GM19467 (cell line): ENCODE results near the gene KRTAP10-6.
"Not testable (repeated sequence)": the region's sequence is repeated elsewhere in the genome, so short reads cannot be mapped to it uniquely, and the experiment has no call there.

ENCODE experiments used
- ATAC-seq: cut with Tn5 transposase; IDR thresholded peaks from one replicate; pipeline ENCODE4 v1.9.1; 2021; ENCODE audit warnings: mild to moderate bottlenecking, moderate library complexity; ENCODE audit not compliant: unreplicated experiment

The KRTAP10-6 gene

GRCh38 chr21:44600118-44600978 is 8.0 kb upstream of the KRTAP10-6 start, which contains the start of gene KRTAP10-7:
TSS of gene KRTAP10-7 (plus strand) at chr21:44600597. CDS start at chr21:44600622, 25 bp downstream.
- not testable (repeated sequence) for ATAC-seq

GRCh38 chr21:44599264-44600029 is 7.1 kb upstream of the KRTAP10-6 start:
- ATAC-seq, result no peak

- no peak for ATAC-seq
Measured at GRCh38 chr21:44598061-44598460, 5.8 kb upstream of the KRTAP10-6 start.

GRCh38 chr21:44596068-44596725 is 3.9 kb upstream of the KRTAP10-6 start:
- ATAC-seq, result no peak

DNA sequence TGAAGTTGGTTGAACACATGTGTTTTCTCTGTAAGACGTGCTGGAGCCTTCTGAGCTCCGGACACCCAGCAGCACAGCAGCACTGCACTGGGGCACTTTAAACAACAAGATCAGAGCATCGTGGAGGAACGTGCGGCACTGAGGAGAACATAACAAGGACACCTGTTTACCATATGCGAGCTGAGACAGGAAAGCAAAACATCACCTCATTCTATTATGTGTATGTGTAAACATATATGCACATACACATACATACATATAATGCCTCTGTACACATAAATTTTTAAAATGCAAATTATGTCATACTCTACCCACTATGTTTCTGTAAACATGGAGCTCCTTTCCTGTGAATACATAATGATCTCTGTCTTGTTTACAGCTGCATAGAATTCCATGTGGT is 3.2 kb upstream of the KRTAP10-6 start:
- no peak for ATAC-seq

DNA sequence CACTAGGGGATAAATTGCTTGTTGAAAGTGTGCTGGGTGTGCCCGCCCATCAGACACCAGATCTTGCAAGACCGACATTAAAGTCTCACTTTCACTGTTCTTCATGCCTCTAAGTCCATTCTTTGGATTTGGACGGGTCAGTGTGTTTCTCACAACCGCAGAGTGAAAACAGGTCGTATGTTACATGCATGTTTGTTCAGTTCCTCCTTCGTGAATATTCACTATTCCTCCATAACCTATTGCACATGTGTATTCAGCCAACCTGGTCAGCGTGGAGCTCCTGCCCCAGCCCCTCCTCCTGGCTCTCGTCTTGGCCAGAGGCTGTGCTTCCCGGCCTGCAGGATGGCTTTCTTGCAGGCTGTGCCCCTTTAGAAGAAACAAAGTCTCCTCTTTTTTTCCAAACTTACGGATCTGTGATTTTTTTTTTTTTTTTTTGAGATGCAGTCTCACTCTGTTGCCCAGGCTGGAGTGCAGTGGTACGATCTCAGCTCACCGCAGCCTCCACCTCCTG is 2.2 kb upstream of the KRTAP10-6 start:
- ATAC-seq, result no peak

GRCh38 chr21:44593598-44594405 is 1.5 kb upstream of the KRTAP10-6 start:
- no peak for ATAC-seq

- not testable (repeated sequence) for ATAC-seq
Measured at GRCh38 chr21:44591801-44592130, 539 bp downstream of the KRTAP10-6 start.

- ATAC-seq, result not testable (repeated sequence)
Measured at GRCh38 chr21:44590897-44591800, 1.2 kb downstream of the KRTAP10-6 start.

DNA sequence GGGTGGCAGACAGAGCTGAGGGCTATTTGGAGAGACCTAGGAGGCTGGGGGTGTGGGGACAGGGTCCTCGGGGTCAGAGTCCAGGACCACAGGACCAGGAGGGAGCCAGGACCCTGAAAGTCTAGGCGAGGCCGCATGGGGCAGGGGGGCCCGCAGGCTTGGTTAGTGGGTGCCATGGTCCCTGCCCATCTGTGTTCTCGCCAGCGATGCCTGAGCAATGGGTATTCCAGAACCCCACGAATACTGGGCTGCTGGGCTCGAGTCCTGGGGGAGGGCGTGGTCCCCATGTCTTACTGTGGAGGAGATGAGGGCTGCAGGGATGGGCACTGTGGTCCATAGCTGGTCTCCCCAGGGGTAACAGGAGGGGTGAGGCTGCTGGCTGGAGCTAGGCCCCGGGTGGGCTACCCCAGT is 2.0 kb downstream of the KRTAP10-6 start:
- no peak for ATAC-seq

DNA sequence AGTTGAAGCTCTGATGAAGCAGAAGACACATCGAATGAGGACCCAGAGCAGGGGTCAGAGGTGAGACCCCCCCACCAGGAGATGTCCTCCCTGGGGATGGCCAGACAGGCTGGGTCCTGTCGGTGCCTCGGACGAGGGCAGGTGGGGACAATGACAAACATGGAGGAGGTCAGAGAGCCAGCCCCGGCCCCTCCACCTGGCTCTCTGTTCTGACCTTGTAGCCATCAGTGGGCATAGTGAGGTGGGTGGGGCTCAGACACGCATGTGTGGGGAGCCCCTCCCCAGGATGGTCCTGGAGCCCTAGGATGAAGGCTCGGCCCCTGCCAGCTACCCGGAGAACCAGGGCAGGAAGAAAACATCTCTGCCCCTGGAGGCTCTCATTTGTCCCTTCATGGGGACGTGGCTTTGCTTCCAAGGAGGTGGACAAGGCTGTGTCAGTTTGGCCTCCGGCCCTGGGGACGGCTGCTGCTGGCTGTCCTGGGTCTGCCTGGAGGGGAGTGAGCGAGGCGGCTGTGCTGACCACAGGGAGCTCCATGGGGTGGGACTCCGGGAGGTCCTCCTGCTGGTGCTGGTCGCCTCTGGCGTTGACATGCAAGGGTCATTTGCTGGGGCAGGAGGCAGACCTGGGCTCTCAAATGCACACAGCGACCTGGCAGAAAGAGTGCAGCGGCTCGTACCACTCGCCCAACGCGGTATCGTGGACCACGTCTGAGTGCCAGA is 2.6 kb downstream of the KRTAP10-6 start:
- no peak for ATAC-seq

DNA sequence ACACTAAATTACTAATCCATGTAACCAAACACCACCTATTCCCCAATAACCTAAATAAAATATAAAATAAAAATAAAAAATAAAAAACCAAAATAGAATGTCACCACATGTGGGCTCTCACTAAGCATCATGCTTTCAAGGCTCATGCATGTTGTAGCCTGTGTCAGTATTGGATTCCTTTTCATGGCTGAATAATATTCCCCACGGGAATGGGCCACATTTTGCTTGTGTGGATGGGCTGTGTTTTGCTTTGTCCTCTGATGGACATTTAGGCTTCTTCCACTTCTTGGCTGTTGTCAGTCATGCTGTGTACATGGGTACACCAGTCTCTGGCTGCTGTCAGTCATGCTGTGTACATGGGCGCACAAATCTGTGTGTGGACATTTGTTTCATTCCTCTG is 3.2 kb downstream of the KRTAP10-6 start:
- no peak for ATAC-seq

- no peak for ATAC-seq
Measured at GRCh38 chr21:44585892-44586291, 6.4 kb downstream of the KRTAP10-6 start.

- ATAC-seq, result no peak
Measured at GRCh38 chr21:44583800-44584147, 8.5 kb downstream of the KRTAP10-6 start.

DNA sequence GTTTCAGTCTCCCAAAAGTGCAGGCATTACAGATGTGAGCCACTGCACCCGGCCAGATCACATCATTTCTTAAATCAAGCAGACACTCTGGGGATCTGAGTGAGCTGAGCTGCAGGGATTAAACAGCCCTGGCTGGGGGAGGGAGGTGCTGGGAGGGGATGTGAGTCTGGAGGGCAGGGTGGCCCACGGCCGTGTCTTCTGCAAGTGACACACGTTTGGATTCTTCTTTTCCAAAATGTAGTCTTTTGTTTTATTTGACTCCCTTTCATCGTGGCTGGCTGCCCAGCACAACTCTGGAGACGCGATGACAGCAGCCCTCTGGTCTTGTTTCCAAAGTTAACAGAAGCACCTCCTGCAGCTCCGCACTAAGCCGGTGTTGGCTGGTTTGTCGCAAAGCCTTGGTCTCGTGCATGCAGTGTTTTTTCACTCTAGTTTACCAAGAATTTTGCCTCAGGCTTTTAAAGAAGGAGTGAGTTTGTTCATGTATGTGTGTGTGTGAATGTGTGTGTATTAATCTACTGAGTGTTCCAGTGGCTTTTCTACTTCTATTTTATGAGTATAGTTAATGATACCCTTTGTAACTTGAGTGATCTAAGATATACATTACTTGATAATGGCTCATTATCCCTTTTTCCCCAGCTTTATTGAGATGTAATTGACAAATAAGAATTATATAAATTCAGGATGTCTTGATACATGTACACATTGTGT is 9.1 kb downstream of the KRTAP10-6 start:
- no peak for ATAC-seq

DNA sequence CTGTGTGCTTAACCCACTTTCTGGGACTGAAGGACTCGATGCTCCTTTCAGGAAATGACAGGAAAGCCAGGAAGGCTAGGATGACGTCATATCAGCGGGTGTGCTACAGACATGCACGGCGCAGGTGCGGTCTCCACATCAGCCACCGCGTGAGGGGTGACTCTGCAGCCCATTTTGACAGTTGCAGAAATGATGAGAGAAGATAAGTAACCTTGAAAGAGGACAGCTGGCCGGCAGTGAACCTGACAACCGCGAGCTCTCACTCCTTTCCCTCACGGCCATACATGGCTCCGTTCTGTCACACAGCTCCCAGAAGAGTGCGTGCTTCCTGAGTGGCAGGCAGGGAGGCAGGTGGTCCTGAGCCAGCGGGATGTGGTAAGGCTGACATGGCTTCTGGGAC is 10.2 kb downstream of the KRTAP10-6 start:
- no peak for ATAC-seq

- no peak for ATAC-seq
Measured at GRCh38 chr21:44581158-44581557, 11.1 kb downstream of the KRTAP10-6 start.

DNA sequence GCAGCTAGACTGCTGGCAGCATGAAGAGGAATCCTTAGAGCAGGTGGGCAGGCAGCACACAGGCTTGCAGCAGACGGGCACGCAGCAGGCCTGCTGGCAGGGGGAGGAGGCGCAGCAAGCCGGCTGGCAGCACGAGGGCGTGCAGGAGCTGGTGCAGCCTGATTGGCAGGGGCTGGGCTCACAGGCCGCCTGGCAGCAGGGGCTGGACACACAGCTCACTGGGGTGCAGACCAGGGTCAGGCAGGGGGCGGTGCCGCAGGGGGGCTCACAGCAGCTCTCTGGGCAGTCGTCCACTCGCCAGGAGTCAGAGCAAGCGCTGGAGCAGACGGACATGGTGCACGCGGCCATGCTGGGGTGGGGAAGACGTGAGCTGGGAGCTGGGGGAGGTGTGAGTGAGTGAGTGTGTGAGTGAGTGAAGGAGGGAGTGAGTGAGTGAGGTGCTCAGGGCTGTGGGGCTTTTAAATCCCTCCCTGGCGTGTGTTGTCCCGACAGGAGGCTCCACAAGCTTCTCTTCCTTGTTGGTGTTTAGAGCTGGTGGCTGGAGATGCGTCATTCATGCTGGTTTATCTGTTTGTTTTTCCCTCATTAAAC is 12.0 kb downstream of the KRTAP10-6 start, which contains the start of gene KRTAP10-5:
Gene KRTAP10-5 (minus strand): TSS at position 374 of the 591 bp plus-strand sequence. CDS start 26 bp downstream, at position 348.
- not testable (repeated sequence) for ATAC-seq
